ENCODE data around the gene USP12. TPM values are rescaled to one million over a fixed set of nuclear protein-coding genes. Genes with fewer than 3 reads are reported as not detected.
A peak's percentile ranks its signal among the peaks of the same experiment; 100 is the strongest.
"Not testable (repeated sequence)": the region's sequence is repeated elsewhere in the genome, so short reads cannot be mapped to it uniquely, and the experiment has no call there.

USP12 gene, protein sequence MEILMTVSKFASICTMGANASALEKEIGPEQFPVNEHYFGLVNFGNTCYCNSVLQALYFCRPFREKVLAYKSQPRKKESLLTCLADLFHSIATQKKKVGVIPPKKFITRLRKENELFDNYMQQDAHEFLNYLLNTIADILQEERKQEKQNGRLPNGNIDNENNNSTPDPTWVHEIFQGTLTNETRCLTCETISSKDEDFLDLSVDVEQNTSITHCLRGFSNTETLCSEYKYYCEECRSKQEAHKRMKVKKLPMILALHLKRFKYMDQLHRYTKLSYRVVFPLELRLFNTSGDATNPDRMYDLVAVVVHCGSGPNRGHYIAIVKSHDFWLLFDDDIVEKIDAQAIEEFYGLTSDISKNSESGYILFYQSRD
- total RNA-seq: 62.0 TPM

- DNase-seq (ENCODE audit: low spot score in 2 of 2) (peak; percentile 52 to 73), FAIRE-seq (no peak)
These were observed at the start of gene USP12 for GRCh38 chr13:27171244-27171826. Gene USP12, minus strand, starts transcription at chr13:27171811. Its CDS starts 172 bp downstream, at chr13:27171639.

- FAIRE-seq: no peak
These were observed 48.0 kb upstream of the USP12 start for GRCh38 chr13:27219611-27220010.

GRCh38 chr13:27218861-27219260 lies 47.2 kb upstream of the USP12 start:
- not testable (repeated sequence) for FAIRE-seq

More at GRCh38 chr13:27219611-27220010, 48.0 kb upstream of the USP12 start:
- DNase-seq (ENCODE audit: low spot score in 2 of 2): no peak

GRCh38 chr13:27217791-27218190 lies 46.2 kb upstream of the USP12 start:
- not testable (repeated sequence) for DNase-seq (ENCODE audit: low spot score in 2 of 2); FAIRE-seq

More at GRCh38 chr13:27218861-27219260, 47.2 kb upstream of the USP12 start:
- DNase-seq (ENCODE audit: low spot score in 2 of 2): not testable (repeated sequence)

DNA sequence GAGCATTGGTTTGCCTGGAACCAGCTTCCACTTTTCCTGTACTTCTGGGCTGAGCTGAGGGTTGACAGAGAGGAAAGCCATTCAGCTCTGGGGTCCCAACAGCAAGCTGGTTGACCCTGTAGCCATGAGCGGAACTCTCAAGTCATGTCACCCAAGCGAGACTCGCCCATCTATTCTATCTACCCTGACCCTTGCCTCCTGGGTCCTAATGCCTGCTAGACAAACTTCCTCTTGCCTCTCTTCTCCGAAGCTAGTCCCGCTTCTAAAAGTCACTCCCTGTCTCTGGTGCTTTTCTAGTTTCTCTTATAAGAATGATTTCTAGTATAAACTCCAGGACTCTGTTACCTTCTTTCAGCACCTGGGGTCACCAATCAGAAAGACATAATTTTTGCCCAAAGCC lies 41.8 kb upstream of the USP12 start:
- not testable (repeated sequence) for FAIRE-seq; DNase-seq (ENCODE audit: low spot score in 2 of 2)

GRCh38 chr13:27211771-27212364 lies 40.3 kb upstream of the USP12 start:
- no peak for FAIRE-seq

DNA sequence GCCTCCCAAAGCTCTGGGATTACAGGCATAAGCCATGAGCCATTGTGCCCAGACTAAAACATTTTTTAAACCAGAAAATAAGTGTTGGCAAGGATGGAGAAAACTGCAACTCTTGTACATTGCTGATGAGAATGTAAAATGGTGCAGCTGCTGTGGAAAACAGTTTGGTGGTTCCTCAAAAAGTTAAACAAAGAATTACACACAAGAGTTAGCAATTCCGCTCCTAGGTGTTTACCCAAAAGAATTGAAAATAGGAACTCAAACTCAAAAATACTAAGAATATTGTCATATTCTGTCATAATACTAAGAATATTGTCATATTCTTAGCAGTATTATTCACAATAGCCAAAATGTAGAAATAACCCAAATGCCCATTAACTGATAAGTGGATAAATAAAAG lies 39.7 kb upstream of the USP12 start:
- FAIRE-seq (no peak), DNase-seq (ENCODE audit: low spot score in 2 of 2) (no peak)

More at GRCh38 chr13:27211771-27212364, 40.3 kb upstream of the USP12 start:
- DNase-seq (ENCODE audit: low spot score in 2 of 2): no peak

GRCh38 chr13:27208514-27208913 lies 36.9 kb upstream of the USP12 start:
- no peak for DNase-seq (ENCODE audit: low spot score in 2 of 2)
- no peak for FAIRE-seq

DNA sequence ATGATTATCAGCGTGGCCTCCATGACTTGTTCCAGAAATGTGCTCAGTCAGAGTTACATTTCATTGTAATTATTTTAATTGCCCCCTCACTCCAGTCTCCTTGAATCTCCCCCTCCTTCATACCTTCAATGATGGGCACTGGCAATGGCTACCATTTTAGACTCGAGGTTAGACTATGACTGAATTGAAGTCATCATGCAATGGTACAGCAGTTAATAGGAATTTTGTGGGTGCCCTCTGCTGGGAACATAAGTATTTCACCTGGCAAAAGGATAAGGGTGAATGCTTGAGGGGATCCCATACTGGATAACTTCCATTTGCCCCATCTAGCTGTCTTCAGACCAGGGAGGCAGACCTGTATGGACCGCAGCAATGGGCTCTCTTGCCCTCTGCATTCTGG lies 32.2 kb upstream of the USP12 start:
- DNase-seq (ENCODE audit: low spot score in 2 of 2): peak in 1 of 2 donors; percentile 7
- no peak for FAIRE-seq

DNA sequence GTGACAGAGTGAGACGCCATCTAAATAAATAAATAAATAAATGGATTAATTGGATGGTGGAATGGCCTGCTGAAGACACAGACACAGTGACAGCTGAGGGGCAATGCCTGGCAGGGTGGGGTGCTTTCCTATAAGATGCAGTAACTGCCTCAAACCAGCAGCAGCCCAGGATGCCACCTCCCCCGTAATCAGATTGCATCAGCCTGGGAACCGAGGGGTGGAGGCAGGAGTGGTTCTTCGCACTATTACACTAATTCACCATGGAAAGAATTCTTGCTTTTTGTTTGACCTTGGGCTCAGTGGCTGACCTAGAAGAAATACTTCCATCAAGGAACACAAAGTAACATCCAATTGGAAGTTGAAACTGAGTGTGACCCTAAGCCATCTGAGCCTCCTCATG lies 31.6 kb upstream of the USP12 start:
- no peak for DNase-seq (ENCODE audit: low spot score in 2 of 2)
- no peak for FAIRE-seq

DNA sequence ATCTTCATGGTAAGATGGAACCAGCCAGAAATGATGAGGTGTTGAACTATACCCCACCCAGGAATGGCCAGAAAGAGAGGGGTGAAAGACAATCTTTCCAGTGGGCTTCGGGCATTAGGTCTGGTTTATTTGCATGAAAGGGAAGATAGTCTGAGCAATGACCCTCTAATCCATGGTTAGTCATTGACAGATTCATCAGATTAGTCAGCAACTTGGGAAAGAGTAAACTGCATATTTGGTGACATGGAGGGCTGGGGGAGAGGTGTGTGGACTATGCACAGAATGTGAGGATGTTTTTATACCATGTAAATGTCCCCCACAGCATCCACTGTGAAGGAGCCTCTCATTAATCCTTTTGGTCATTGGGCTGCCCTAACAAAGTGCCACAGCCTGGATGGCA lies 30.1 kb upstream of the USP12 start:
- FAIRE-seq (no peak), DNase-seq (ENCODE audit: low spot score in 2 of 2) (no peak)

- FAIRE-seq (no peak), DNase-seq (ENCODE audit: low spot score in 2 of 2) (no peak)
These were observed 28.9 kb upstream of the USP12 start for GRCh38 chr13:27200413-27201070.

DNA sequence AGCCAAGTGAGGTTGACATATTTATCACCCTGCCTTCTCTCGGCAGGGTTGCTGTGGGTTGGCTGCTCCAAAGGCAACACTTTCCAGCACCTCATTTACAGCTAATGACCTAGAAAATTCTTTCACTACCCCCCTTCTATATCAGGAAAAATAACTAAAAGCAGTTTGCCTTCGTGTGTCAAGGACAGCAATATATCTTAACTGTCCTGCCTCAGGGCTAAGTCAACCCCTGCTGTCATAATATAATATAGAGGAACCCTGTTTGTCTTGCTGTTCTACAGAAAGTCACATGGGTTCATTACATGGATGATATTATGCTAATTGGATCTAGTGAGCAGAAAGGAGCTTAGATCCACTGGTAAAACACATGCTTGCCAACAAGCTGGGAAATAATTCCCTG lies 28.1 kb upstream of the USP12 start:
- FAIRE-seq (no peak), DNase-seq (ENCODE audit: low spot score in 2 of 2) (no peak)

GRCh38 chr13:27199211-27199610 lies 27.6 kb upstream of the USP12 start:
- DNase-seq (ENCODE audit: low spot score in 2 of 2) (no peak), FAIRE-seq (no peak)

- DNase-seq (ENCODE audit: low spot score in 2 of 2): no peak
- no peak for FAIRE-seq
These were observed 23.5 kb upstream of the USP12 start for GRCh38 chr13:27194895-27195764.

- no peak for FAIRE-seq
These were observed 22.6 kb upstream of the USP12 start for GRCh38 chr13:27194209-27194608.

DNA sequence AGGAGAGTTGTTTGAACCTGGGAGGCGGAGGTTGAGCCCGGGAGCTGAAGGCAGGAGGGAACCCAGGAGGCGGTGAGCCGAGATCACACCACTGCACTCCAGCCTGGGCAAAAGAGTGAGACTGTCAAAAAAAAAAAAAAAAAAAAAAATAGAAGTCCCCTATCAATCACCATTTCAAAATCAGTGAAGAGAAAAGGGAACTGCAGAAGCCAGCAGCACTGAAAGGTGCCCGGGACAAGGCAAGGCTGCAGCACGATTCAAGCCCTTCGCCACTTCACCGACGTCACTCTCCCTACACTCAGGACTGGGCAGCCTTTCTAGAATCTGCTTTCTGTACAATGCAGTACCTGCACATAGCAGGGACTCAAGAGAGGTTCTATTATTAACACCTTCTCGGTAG lies 21.9 kb upstream of the USP12 start:
- FAIRE-seq (no peak), DNase-seq (ENCODE audit: low spot score in 2 of 2) (no peak)

More at GRCh38 chr13:27194209-27194608, 22.6 kb upstream of the USP12 start:
- no peak for DNase-seq (ENCODE audit: low spot score in 2 of 2)

GRCh38 chr13:27192973-27193372 lies 21.4 kb upstream of the USP12 start:
- no peak for DNase-seq (ENCODE audit: low spot score in 2 of 2)

DNA sequence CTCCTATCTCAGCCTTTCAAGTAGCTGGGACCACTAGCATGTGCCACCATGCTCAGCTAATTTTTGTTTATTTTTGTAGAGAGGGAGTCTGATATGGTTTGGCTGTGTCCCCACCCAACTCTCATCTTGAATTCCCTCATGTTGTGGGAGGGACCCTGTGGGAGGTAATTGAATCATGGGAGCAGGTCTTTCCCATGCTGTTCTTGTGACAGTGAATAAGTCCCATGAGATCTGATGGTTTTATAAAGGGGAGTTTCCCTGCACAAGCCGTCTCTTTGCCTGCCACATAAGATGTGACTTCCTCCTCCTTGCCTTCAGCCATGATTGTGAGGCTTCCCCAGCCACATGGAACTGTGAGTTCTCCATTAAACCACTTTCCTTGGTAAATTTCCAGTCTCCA lies 20.8 kb upstream of the USP12 start:
- DNase-seq (ENCODE audit: low spot score in 2 of 2); FAIRE-seq: not testable (repeated sequence)

More at GRCh38 chr13:27192973-27193372, 21.4 kb upstream of the USP12 start:
- no peak for FAIRE-seq

DNA sequence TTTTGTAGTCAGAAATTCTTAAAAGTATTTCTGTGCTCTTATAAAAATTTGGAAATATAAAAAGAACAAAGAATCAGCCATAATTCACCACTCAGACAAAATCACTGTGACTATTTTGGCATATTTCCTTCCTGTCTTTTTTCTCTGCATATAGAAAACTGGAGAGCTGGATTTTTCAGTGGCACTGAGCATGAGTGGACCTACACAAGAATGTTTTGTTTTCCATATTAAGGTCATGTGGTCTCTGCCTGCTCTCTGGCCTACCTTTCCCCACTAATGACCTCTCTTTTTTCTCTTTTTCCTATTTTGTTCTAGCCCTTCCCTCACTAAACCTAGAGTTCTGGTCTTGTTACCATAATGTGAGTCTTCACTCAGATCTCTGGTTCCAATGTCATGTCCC lies 17.6 kb upstream of the USP12 start:
- FAIRE-seq (no peak), DNase-seq (ENCODE audit: low spot score in 2 of 2) (no peak)

All from frontal cortex (tissue), 4 donors.